Left renal pelvis (tissue), 4 donors: ENCODE data around the gene COL20A1. TPM values are rescaled to one million over a fixed set of nuclear protein-coding genes. Genes with fewer than 3 reads are reported as not detected.

ENCODE experiments used
- DNase-seq, 4 donors: peaks; one replicate each; pipeline ENCODE4 v3.0.0-alpha.2; 2013; ENCODE audit warnings: low read depth in 4 of 4, low spot score in 3 of 4
- polyA plus RNA-seq, 4 donors: library from polyadenylated mRNA; unstranded; fragments of 120-200 nt; gene quantifications; one replicate each; pipeline ENCODE4 v1.2.1, GENCODE V29; 2013; ENCODE audit not compliant: insufficient read length in 4 of 4

Gene COL20A1
- polyA plus RNA-seq, 4 donors, result 0.37 to 0.89 (median 0.68) TPM

- DNase-seq, result no peak
Observed at GRCh38 chr20:63276956-63277355, 16.0 kb upstream of the COL20A1 start.

- DNase-seq, result no peak
Observed at GRCh38 chr20:63277466-63278272, 15.3 kb upstream of the COL20A1 start.

DNA sequence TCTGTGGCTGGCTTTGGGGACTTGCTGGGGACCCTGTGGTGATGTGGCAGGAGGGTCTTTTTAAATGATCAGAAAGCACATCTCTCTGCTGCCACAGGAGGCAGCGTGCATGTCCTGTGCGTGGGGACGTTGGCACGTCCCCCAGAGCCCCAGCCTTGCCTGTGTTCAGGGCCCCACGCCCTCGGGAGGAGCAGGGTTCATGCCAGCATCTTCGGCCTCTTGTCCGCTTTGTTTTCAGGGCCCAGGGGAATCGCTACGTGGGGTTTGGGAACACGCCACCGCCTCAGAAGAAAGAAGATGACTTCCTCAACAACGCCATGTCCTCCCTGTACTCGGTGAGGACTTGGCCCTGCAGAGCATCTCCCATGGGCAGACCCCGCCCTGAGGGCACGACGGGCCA, 14.3 kb upstream of the COL20A1 start:
- no peak for DNase-seq

DNA sequence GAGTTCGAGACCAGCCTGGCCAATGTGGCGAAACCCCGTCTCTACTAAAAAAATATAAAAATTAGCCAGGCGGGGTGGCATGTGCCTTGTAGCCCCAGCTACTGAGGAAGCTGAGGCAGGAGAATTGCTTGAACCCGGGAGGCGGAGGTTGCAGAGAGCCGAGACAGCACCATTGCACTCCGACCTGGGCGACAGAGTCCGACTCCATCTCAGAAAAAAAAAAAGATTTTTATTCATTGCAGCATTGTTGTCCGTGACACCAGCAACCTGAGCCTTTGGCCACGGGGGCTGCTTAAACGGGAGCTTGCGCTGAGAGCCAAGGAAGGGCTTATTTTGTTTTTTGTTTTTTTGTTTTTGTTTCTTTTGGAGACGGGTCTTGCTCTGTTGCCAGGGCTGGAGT, 13.1 kb upstream of the COL20A1 start:
- DNase-seq, result no peak

DNA sequence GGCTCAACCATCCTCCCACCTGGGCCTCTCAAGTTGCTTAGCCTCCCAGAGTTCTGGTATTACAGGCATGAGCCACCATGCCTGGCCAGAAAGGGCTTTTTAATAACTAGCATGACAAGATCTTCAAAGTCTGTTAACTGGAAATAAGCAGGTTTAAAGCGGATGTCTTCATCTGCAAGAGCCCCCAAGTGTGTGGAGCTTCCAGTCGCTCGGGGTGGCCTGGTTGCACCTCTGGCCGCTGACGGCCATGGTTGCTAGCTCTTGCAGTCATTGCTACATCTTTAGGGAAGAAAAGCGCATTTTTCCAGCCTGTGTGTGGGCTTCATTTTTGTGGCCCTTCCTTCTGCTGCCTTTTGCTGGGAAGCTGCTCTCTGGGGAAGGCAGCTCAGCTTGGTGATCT, 12.6 kb upstream of the COL20A1 start:
- DNase-seq, result no peak

DNA sequence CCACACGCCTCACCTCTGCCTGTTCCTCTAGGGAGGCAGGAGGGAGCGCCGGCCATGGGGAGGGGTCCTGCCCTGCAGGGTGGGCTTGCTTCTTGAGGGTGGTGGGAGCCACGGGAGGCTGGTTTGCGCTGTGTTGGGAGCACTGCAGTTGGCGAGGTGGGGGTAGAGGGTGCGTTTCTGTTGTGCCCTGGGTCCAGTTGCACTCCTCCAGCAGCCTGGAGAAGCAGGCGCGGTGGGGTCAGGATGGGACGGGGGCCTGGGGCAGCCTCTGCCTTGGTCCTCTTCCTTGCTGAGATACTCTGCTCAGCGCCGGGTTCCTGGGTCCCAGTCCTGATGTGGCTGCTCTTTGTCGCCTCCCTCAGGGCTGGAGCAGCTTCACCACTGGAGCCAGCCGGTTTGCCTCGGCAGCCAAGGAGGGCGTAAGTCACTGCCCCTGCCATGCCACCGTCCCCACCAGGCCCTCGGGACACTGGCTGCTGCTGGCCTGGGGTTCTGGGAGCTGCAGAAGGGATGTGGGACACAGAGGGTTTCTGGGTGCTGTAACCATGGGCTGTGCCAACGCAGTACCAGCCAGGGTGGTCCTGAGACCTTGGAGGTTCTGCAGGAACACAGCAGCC, 11.9 kb upstream of the COL20A1 start:
- no peak for DNase-seq

DNA sequence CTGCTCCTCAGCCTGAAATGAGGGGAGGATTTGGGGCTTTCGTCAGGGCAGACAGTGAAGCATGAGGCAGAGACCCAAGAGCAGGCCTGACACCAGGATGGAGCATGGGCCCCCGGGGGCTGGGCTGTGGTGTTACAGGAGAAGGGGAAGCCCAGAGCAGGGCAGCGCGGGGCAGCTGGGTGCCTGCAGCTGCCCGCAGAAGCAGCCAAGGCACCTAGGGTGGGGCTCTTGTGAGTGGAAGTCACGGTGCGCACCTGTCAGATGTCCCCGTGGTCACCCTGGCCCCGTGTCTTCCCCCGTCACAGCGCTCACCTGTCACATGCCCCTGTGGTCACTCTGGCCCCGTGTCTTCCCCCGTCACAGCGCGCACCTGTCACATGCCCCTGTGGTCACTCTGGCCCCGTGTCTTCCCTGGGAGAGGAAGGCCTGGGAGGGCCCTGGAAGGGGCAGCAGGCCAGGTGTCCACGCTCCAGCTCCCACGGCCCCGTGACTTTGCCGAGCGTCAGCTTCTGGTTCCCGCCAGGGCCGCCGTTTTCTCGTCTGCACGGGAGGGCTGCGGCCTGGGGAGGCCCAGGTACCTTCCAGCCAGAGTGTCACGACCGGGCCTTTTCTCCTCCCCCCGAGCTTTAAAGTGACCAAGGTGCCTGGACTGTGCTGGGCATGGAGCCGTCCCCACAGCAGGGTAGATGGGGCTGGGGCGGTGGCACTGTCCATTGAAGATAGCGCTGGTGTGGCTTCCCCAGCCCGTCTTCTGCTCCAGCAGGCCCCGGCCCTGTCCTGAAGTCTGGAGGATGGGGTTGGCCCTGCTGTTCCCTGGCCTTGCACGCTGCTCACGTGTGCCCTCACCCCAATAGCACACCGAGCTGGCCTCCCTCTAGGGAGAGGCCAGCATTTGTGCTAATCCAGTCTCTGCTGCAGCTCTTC, 11.0 kb upstream of the COL20A1 start:
- DNase-seq, result no peak

DNA sequence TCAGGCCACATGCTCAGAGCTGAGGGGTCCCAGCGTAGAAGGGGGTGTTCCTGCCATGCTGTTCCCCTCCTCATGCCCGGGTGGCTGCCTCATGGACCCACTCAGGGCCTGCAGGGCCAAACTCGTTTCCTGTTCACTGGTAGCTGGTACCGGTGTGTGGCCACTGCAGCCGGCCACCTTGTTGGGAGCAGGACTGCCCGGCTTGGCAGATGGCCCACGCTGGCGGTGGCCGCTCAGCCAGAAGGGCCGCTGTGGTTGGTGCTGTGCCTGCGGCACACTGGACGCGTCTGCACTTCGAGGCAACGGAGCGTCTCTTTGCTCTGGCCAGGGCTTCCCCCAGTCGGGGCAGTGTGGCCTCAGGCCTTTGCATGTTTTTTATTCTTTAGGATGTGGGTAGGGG, 10.0 kb upstream of the COL20A1 start:
- no peak for DNase-seq

DNA sequence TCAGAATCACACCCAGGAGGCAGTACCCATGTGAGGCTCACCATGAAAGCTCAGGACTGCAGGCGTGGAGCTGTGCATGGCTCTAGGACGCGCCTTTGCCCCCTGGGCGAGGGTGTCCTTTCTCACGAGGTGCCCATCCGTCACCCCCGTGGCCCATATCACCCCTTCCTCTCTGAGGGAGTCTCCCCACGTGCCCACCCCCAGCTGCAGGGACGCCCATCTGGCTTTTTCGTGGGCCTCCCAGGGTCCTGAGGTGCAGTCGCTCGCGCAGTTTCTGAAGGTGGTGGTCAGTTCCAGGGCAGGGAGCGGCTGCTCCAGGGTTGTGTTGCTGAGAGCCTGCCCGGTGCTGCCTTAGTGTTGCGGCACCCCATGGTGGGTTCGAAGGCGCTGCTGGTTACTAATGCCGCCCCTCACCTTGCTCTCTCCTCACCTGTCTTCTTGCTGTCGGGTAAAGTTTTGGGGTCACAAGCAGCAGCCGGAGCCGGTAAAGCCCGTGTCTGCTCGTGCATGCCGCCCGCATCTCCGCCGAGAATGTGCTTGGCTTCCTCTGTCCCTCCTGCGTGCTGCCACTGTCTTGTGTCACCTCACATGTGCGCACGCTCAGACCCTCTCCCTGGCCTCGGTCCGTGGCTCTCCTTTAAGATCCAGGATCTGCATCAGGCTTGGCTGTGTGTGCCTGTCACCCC, 9.4 kb upstream of the COL20A1 start:
- no peak for DNase-seq

DNA sequence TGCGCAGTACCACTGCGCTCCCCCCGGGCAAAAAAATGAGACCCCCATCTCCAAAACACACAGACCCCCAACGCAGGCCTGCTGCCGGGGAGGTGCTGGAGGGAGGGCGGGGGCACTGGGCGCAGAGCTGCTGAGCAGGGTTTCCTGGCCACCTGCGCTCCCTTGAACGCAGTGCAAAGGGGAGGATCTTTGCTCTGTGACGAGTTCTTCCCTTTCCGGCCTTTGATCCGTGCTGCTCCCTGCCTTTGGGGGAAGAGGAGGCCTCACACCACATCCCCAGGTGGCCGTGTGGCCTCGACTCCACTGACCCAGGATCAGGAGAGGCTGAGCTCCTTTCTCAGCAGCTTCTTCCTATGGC, 8.9 kb upstream of the COL20A1 start:
- no peak for DNase-seq

- no peak for DNase-seq
Observed at GRCh38 chr20:63284544-63284949, 8.4 kb upstream of the COL20A1 start.

DNA sequence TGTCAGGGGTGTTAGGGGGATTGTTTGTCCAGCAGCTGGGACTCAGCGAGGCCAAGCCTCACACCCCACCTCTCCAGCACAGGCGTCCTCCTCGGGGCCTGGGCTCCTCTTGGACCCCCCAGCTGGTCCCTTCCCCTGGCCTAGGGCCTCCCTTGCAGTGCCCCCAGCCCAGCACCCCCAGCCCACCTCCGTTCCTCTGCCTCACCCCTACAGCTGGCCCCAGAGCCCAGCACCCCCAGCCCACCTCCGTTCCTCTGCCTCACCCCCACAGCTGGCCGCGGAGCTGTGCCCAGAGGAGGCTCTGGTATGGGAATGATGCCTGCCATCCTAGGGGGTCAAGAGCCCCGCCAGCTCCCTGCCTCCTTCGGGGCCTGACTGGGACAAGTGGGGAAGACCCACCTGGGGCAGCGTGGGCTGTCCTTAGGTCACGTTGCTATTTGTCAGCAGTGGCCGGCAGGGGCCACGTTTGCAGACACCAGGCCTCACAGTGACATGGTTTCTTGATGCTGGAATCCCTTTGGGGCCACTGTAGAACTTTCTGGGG, 7.9 kb upstream of the COL20A1 start:
- DNase-seq, result no peak

DNA sequence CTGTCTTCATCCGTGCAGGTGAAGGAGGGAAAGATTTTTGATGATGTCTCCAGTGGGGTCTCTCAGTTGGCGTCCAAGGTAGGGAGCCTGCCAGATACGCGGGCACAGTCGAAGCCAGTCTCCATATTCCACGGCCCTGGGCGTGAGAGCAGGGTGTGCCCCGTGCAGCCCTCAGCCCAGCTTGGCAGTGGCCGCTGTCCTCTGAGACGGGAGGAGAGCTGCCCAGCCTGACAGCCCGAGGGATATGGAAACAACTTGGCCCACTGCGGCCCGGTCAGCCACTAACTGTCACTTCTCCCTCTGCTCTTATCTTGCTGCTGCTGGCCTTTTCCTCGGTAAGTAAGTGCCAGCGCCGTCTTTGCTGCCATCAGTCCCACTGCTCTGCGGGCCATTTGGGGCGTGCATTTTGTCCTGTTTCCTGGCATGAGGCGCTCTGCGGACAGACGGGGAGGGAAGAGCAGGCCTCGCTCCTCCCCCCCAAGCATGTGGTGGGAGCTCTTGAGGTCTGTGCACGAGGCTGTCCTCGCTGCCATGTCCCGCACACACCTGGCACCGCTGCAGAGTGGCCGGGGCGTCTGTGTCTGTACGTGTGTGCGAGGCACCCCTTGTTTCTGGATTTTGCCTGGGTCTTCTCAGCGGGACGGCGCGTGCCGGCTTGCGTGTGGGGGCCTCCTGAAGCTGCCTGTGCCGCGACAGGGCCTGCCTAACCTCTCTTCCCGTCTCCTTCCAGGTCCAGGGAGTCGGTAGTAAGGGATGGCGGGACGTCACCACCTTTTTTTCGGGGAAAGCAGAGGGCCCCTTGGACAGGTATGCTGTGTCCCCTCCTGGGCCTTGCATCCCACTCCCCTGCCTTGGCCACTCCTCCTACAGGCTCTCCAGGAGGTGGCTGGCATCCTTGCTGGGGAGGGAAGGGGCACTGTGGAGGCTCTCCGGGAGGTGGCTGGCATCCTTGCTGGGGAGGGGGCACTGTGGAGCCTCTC, 7.1 kb upstream of the COL20A1 start:
- no peak for DNase-seq

GRCh38 chr20:63286781-63287696, 5.9 kb upstream of the COL20A1 start:
- DNase-seq, result no peak

GRCh38 chr20:63287697-63288580, 5.0 kb upstream of the COL20A1 start:
- no peak for DNase-seq

- DNase-seq, result no peak
Observed at GRCh38 chr20:63288581-63289251, 4.3 kb upstream of the COL20A1 start.
